Gastroesophageal sphincter (tissue), 3 donors: ENCODE measurements around the gene OCEL1.

ENCODE experiments used
- EP300 ChIP-seq: sonication (generic); formaldehyde crosslinking; IDR thresholded peaks from one replicate; pipeline ENCODE4 v1.6.1; 2017; ENCODE audit warnings: antibody characterized with exemption, mild to moderate bottlenecking
- POLR2A ChIP-seq, 2 donors: fragments of 450-650 bp; IDR thresholded peaks; one replicate each; pipeline ENCODE4 v1.6.1; 2017; ENCODE audit warnings: antibody characterized with exemption in 2 of 2, mild to moderate bottlenecking in 2 of 2, moderate library complexity in 1 of 2
- POLR2AphosphoS5 ChIP-seq: sonication (generic); formaldehyde crosslinking; IDR thresholded peaks from one replicate; pipeline ENCODE4 v1.6.1; 2017; ENCODE audit warnings: antibody characterized with exemption
- TF ChIP-seq, protein P1 (sequence below), 4 experiments: fragments of 200-600 bp in 2 of 4; fragments of 450-650 bp in 2 of 4; sonication (generic) in 1 of 4; IDR thresholded peaks; one replicate each; pipeline ENCODE4 v1.5.1; 2017 to 2019; ENCODE audit warnings: antibody characterized with exemption in 4 of 4, mild to moderate bottlenecking in 2 of 4, moderate library complexity in 2 of 4

DNA sequence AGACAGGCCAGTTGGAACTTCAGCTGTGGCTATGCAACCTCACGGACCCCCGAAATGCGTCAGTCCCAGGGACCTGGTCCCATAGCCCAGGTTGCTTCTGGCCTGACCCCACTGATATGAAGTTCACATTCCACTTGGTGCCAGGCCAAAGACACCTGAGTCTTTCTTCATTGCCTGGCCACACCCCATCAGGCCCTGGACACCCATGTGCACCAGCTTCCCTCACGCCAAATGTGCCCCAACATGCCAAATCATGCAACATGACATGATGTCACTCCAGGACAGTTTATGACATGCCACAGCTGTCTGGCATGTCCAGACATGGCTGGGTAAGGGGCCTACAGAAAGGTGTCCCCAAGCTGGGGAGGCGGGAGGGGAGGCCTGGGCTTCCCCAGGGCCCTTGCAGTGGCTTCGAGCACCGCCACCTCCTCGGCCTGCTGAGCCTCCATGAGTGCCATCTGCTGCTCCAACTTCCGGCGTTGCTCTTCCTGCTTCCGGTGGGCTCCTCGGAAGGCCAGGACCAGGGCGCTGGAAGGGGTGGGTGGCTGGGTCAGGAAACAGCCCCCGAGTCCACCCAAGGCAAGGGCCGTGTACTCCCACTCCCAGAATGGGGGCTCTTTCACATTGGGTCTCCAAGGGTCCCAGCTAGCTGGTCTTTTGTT lies 24.0 kb downstream of the OCEL1 start:
- TF ChIP-seq, protein P1, sequence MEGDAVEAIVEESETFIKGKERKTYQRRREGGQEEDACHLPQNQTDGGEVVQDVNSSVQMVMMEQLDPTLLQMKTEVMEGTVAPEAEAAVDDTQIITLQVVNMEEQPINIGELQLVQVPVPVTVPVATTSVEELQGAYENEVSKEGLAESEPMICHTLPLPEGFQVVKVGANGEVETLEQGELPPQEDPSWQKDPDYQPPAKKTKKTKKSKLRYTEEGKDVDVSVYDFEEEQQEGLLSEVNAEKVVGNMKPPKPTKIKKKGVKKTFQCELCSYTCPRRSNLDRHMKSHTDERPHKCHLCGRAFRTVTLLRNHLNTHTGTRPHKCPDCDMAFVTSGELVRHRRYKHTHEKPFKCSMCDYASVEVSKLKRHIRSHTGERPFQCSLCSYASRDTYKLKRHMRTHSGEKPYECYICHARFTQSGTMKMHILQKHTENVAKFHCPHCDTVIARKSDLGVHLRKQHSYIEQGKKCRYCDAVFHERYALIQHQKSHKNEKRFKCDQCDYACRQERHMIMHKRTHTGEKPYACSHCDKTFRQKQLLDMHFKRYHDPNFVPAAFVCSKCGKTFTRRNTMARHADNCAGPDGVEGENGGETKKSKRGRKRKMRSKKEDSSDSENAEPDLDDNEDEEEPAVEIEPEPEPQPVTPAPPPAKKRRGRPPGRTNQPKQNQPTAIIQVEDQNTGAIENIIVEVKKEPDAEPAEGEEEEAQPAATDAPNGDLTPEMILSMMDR (IDR thresholded peaks at IDR 0.05): no peak
- no peak for TF ChIP-seq POLR2A (IDR thresholded peaks at IDR 0.05)
- TF ChIP-seq POLR2AphosphoS5: no peak
- no peak for TF ChIP-seq EP300
